ENCODE measurements around the gene FCHSD2. TPM values are rescaled to one million over a fixed set of nuclear protein-coding genes. Genes with fewer than 3 reads are reported as not detected.

The FCHSD2 gene
- total RNA-seq, 1 donor from 2014 or later = 18.9 TPM

DNA sequence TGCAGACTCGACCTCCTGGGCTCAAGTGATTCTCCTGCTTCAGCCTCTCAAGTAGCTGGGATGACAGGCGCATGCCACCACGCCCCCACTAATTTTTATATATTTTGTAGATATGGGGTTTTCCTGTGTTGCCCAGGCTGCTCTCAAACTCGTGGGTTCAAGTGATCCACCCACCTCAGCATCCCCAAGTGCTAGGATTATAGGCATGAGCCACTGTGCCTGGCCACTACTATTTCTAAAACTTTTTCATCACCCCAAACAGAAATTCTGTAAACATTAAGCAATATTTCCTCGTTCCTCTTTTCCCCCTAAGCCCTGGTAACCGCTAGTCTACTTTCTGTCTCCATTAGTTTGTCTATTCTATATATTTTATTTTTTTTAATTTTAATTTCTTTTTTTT, 336.9 kb downstream of the FCHSD2 start:
- no peak overlapping the region for H3K4me3 Mint-ChIP-seq (ENCODE audit: unreplicated experiment)
- Histone ChIP-seq H4K20me1 (ENCODE audit: insufficient read depth, low read length) (no peaks in the 10 kb centered on the region), H3K27me3 (ENCODE audit: insufficient read depth, low read length) (no peaks in the 10 kb centered on the region), H3K4me3 (ENCODE audit: insufficient read depth, low read depth, low read length) (no peak overlapping the region), H3K79me2 (ENCODE audit: insufficient read depth, low read length) (no peaks in the 10 kb centered on the region), H3K4me2 (ENCODE audit: low read length) (no peak overlapping the region), H3K27ac (ENCODE audit: low read depth, low read length) (no peak overlapping the region), H3K9ac (ENCODE audit: low read length) (no peak overlapping the region), H3K36me3 (ENCODE audit: insufficient read depth, low read length) (no peaks in the 10 kb centered on the region), H2AFZ (ENCODE audit: low read depth, low read length) (no peak overlapping the region), H3K9me3 (ENCODE audit: insufficient read depth, low read depth, low read length) (no peaks in the 10 kb centered on the region), H3K4me1 (ENCODE audit: insufficient read depth, low read length) (peaks cover 3% of the 10 kb centered on the region)
- peaks cover 2% of the 10 kb centered on the region for H3K4me1 Mint-ChIP-seq (ENCODE audit: low read depth, unreplicated experiment)
- DNase-seq (ENCODE audit: low read depth) = no peak
- no peaks in the 10 kb centered on the region for H3K36me3 Mint-ChIP-seq (ENCODE audit: low read depth, unreplicated experiment)
- no peaks in the 10 kb centered on the region for H3K27me3 Mint-ChIP-seq (ENCODE audit: low read depth, unreplicated experiment)
- H3K27ac Mint-ChIP-seq (ENCODE audit: unreplicated experiment) = no peak overlapping the region
- no peak for FAIRE-seq
- TF ChIP-seq, protein P1, sequence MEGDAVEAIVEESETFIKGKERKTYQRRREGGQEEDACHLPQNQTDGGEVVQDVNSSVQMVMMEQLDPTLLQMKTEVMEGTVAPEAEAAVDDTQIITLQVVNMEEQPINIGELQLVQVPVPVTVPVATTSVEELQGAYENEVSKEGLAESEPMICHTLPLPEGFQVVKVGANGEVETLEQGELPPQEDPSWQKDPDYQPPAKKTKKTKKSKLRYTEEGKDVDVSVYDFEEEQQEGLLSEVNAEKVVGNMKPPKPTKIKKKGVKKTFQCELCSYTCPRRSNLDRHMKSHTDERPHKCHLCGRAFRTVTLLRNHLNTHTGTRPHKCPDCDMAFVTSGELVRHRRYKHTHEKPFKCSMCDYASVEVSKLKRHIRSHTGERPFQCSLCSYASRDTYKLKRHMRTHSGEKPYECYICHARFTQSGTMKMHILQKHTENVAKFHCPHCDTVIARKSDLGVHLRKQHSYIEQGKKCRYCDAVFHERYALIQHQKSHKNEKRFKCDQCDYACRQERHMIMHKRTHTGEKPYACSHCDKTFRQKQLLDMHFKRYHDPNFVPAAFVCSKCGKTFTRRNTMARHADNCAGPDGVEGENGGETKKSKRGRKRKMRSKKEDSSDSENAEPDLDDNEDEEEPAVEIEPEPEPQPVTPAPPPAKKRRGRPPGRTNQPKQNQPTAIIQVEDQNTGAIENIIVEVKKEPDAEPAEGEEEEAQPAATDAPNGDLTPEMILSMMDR (IDR thresholded peaks at IDR 0.05; ENCODE audit: insufficient read depth, low read depth, low read length) = no peak
- TF ChIP-seq EZH2 (IDR thresholded peaks at IDR 0.05; ENCODE audit: insufficient read depth, low read length) = no peak
- H3K9me3 Mint-ChIP-seq (ENCODE audit: unreplicated experiment) = peaks cover 1% of the 10 kb centered on the region

DNA sequence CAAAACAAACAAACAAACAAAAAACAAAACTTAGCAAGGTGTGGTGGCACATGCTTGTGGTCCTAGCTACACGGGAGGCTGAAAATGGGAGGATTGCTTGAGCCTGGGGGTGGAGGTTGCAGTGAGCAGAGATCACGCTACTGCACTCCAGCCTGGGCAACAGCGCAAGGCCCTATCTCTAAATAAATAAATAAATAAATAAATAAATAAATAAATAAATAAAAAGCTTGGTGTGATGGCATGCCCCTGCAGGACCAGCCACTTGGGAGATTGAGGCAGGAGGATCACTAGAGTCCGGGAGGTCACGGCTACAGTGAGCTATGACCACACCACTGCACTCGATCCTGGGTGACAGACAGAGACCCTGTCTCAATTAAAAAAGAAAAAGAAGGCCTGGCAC, 339.3 kb downstream of the FCHSD2 start:
- FAIRE-seq = no peak

DNA sequence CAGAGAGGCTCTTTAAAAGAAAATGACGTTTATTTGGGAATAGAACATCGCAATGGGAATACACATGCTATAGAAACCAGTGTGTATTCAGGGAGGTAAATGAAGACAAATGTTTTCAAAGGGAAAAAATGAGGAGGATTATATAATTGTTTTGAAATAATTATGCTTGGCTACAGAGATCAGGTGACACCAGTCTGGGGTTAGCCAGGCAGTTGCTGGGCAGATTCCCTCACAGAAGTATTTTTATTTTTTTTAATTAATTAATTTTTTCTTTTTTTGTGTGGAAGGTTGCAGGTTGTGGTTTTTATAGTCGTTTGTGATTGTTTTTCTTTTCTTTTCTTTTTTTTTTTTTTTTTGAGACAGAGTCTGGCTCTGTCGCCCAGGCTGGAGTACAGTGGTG, 342.7 kb downstream of the FCHSD2 start:
- H3K4me1 ChIP-seq (ENCODE audit: insufficient read depth, low read length) = peaks cover 4% of the 10 kb centered on the region
- DNase-seq (ENCODE audit: low read depth) (no peak), FAIRE-seq (no peak)
- no peaks in the 10 kb centered on the region for H3K79me2 ChIP-seq (ENCODE audit: insufficient read depth, low read length)
- Mint-ChIP-seq H3K4me1 (ENCODE audit: low read depth, unreplicated experiment) (peaks cover 5% of the 10 kb centered on the region), H3K9me3 (ENCODE audit: unreplicated experiment) (no peaks in the 10 kb centered on the region), H3K27me3 (ENCODE audit: low read depth, unreplicated experiment) (no peaks in the 10 kb centered on the region), H3K27ac (ENCODE audit: unreplicated experiment) (no peak overlapping the region), H3K36me3 (ENCODE audit: low read depth, unreplicated experiment) (no peaks in the 10 kb centered on the region), H3K4me3 (ENCODE audit: unreplicated experiment) (no peak overlapping the region)
- H3K27me3 ChIP-seq (ENCODE audit: insufficient read depth, low read length) = no peaks in the 10 kb centered on the region
- no peak overlapping the region for H3K4me3 ChIP-seq (ENCODE audit: insufficient read depth, low read depth, low read length)
- no peaks in the 10 kb centered on the region for H4K20me1 ChIP-seq (ENCODE audit: insufficient read depth, low read length)
- no peak overlapping the region for H2AFZ ChIP-seq (ENCODE audit: low read depth, low read length)
- H3K9ac ChIP-seq (ENCODE audit: low read length) = no peak overlapping the region
- no peak overlapping the region for H3K4me2 ChIP-seq (ENCODE audit: low read length)
- TF ChIP-seq, protein P1 (IDR thresholded peaks at IDR 0.05; ENCODE audit: insufficient read depth, low read depth, low read length) = no peak
- no peak for TF ChIP-seq EZH2 (IDR thresholded peaks at IDR 0.05; ENCODE audit: insufficient read depth, low read length)
- H3K9me3 ChIP-seq (ENCODE audit: insufficient read depth, low read depth, low read length) = no peaks in the 10 kb centered on the region
- H3K36me3 ChIP-seq (ENCODE audit: insufficient read depth, low read length) = no peaks in the 10 kb centered on the region
- H3K27ac ChIP-seq (ENCODE audit: low read depth, low read length) = no peak overlapping the region

More for the DNA sequence above, 339.3 kb downstream of the FCHSD2 start:
- no peaks in the 10 kb centered on the region for H3K36me3 Mint-ChIP-seq (ENCODE audit: low read depth, unreplicated experiment)
- Histone ChIP-seq H3K4me3 (ENCODE audit: insufficient read depth, low read depth, low read length) (no peak overlapping the region), H2AFZ (ENCODE audit: low read depth, low read length) (no peak overlapping the region), H3K27me3 (ENCODE audit: insufficient read depth, low read length) (no peaks in the 10 kb centered on the region), H3K79me2 (ENCODE audit: insufficient read depth, low read length) (no peaks in the 10 kb centered on the region), H3K9me3 (ENCODE audit: insufficient read depth, low read depth, low read length) (no peaks in the 10 kb centered on the region), H3K4me1 (ENCODE audit: insufficient read depth, low read length) (no peaks in the 10 kb centered on the region), H3K9ac (ENCODE audit: low read length) (no peak overlapping the region), H4K20me1 (ENCODE audit: insufficient read depth, low read length) (no peaks in the 10 kb centered on the region), H3K4me2 (ENCODE audit: low read length) (no peak overlapping the region), H3K36me3 (ENCODE audit: insufficient read depth, low read length) (no peaks in the 10 kb centered on the region), H3K27ac (ENCODE audit: low read depth, low read length) (no peak overlapping the region)
- TF ChIP-seq, protein P1 (IDR thresholded peaks at IDR 0.05; ENCODE audit: insufficient read depth, low read depth, low read length) = no peak
- no peak for TF ChIP-seq EZH2 (IDR thresholded peaks at IDR 0.05; ENCODE audit: insufficient read depth, low read length)
- H3K27ac Mint-ChIP-seq (ENCODE audit: unreplicated experiment) = no peak overlapping the region
- no peak for DNase-seq (ENCODE audit: low read depth)
- H3K4me3 Mint-ChIP-seq (ENCODE audit: unreplicated experiment) = no peak overlapping the region
- H3K27me3 Mint-ChIP-seq (ENCODE audit: low read depth, unreplicated experiment) = no peaks in the 10 kb centered on the region
- H3K4me1 Mint-ChIP-seq (ENCODE audit: low read depth, unreplicated experiment) = no peaks in the 10 kb centered on the region
- H3K9me3 Mint-ChIP-seq (ENCODE audit: unreplicated experiment) = no peaks in the 10 kb centered on the region

Data from astrocyte (in vitro differentiated cells and primary cell).